LoVo (cell line): ENCODE results near the gene DPF1.
A peak's percentile ranks its signal among the peaks of the same experiment; 100 is the strongest.
"Not testable (repeated sequence)": the region's sequence is repeated elsewhere in the genome, so short reads cannot be mapped to it uniquely, and the experiment has no call there.

Experiments
- DNase-seq: peaks from one replicate; pipeline ENCODE4 v3.0.0-alpha.2; 2016; ENCODE audit warnings: low spot score

Gene DPF1

DNA sequence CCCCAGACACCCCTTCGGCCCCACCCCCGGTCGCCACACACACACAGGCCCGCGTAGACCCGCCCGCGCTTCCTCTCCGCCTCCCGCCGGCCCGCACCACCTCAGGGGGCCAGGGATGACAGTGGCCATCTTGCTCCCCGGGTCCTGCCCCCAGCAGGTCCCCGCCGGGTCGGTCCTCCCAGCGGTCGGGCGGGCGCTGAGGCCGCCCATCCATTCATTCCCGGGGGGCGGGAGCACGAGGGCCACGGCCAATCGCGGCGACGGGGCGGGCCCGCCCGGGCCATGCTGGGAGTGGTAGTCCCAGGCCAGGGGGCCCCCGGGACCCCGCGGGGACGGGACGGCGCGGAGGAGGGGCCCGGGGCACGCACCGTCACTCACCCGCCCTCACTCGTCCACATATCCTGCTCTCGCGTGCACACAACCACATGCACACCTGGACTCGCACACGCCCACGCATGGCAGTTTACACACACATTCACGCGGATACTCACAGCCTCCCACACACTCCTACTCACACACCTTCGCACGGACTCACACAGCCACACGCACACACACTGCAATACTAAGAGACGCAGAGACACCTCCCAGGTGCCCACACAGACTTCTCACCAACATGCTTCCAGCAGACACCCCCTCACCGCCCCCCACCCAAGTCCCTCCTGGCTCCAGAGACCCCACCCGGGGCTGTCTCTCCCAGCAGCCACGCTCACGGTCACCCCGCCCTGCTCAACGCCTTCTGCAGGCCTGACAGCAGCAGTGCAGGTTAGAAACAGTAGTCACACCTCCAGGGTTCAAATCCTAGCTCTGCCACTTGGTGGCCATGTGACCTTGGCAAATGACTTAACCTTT is at the start of gene DPF1:
Gene DPF1 (minus strand): TSS at position 209 of the 849 bp plus-strand sequence. CDS start 80 bp downstream, at position 129.
- peak; percentile 77 for DNase-seq

DNA sequence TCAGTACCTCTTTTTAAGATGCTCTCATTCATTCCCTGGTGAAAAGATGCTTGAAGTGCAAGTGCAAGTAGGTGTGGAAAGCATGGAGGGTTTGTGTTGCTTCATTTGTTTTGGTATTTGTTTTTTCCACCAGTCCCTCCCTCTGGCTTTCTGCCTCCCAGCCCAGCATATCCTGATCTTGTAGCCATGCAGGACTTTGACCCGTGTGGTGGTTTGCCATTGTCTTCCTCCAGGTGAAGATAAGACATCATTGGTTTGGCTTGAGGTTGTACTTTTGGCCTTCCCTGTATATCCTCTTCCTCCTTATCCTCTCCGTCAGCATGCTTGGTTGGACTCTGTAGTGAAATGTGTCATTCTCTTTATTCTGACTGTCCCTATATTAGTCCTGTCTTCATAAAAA is 49.5 kb upstream of the DPF1 start:
- peak; percentile 81 for DNase-seq

GRCh38 chr19:38270587-38271167 is 46.7 kb upstream of the DPF1 start:
- DNase-seq, result peak; percentile 48

DNA sequence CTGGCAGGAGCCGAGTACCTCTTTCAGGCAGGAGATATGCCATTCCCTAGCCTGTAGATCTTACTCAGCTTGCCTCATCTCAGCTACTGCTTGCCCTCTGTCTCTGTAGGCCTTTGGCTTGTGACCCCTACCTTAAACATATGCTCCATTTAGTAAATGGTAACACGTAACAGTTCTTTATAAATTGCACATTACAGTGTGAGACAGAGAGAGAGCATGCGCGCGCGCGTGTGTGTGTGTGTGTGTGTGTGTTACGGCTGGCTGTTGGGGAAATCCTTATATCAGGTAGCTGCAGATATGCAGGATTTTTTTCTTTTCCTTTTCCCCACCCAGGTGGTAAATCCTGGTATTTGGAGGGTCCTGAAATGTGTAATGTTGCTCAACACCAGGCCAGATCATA is 44.5 kb upstream of the DPF1 start:
- DNase-seq, result no peak

- peak; percentile 32 for DNase-seq
Observed at GRCh38 chr19:38267761-38268483, 43.9 kb upstream of the DPF1 start.

DNA sequence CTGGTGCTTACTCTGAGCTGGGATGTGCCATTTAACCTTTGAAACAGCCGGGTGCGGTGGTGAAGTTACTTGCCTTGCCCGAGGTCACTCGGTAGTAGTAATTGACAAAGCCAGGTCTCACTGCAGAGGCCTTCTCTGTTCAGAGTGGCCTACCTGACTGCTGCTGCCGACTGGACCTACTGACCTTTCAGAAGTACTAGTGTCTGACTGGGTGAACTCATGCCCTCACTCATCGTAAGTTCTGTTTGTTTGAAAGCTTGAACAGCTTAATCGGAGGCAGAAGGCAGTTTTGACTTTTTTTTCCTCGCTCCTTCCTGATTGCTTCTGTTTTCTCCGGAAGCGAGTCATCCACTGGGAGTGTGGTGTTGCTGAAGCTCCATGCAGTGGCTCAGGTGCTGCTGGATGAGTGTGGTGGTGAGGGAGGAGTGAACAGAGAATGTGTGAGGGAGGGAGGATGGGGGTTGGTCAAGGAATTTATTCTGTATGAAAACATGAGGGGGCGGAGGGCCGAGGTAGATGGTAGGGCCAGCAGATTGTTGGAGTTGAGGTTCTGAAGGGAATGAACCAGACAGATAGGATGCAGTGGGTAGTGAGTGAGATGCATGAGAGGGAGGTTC is 43.1 kb upstream of the DPF1 start:
- peak; percentile 72 for DNase-seq

GRCh38 chr19:38265921-38266429 is 42.0 kb upstream of the DPF1 start:
- DNase-seq, result no peak

DNA sequence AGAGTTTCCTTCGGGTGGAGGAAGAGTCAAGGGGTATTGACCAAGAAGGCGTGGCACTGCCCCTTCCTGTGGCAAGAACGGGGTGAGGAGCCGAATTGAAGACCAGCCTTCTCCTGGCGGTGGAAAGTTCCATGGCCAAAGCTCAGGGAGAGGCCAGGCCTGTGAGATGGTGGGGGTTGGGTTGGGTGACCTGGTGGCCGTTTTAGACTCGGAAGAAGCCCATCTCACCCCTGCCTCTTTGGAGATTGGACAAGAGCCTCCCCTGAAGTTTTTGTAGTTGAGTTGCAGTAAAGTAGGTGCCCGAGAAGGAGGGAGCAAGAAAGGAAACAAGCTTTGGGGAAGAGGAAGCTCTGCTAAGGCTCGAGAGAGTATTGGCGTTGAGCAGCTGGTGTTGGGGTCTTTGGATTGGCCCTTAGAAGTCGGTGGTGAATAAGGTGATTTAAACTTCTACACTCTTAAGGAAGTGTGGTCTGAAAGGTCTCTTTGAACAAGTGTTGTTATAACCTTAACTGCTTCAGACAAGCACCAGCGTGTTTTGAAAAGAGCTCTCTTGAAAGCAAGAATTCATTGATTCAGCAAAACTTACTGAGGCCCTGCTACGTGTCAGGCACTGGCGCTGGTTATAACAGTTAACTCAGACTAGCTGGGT is 41.3 kb upstream of the DPF1 start:
- peak; percentile 33 for DNase-seq

- DNase-seq, result no peak
Observed at GRCh38 chr19:38264486-38265212, 40.6 kb upstream of the DPF1 start, which contains the start of gene SPINT2. TSS of gene SPINT2 (plus strand) at chr19:38264573. CDS start at chr19:38264893, 320 bp downstream.

GRCh38 chr19:38263689-38264485 is 39.9 kb upstream of the DPF1 start:
- peak; percentile 96 for DNase-seq

DNA sequence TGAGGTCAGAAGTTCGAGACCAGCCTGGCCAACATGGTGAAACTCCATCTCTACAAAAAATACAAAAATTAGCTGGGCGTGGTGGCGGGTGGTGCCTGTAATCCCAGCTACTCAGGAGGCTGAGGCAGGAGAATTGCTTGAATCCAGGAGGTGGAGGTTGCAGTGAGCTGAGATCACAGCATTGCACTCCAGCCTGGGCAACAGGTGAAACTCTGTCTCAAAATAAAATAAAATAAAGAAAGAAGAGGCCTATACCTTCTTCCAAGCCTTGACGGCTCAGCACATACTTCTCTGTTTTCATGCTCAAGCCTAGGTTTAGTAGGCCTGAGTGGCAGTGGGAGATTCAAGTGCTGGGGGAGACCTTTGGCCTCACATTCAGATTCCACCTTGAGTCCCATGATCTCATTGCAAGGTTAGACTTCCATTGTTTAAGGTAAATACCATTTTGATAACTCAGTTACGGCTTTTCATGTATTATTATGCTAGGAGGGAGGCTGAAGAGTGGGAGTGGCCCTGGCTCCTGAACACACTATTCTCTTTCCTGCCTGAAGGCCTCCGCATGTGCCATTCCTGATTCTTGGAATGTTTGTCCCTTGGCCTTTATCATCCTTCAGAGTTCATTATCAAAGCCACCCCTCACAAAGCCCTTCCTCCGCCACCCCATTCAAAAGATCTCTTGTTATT is 38.7 kb upstream of the DPF1 start:
- DNase-seq, result no peak

DNA sequence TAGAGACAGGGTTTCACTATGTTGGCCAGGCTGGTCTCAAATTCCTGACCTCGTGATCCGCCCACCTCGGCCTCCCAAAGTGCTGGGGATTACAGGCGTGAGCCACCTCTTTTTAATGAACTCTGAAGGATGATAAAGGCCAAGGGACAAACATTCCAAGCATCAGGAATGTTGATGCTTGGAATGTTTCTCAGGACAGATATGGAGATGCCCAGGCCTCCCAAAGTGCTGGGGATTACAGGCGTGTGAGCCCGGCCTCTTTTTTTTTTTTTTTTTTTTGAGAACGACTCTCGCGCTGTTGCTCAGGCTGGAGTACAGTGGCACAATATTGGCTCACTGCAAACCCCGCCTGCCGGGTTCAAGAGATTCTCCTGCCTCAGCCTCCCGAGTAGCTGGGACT is 37.9 kb upstream of the DPF1 start:
- DNase-seq, result not testable (repeated sequence)

DNA sequence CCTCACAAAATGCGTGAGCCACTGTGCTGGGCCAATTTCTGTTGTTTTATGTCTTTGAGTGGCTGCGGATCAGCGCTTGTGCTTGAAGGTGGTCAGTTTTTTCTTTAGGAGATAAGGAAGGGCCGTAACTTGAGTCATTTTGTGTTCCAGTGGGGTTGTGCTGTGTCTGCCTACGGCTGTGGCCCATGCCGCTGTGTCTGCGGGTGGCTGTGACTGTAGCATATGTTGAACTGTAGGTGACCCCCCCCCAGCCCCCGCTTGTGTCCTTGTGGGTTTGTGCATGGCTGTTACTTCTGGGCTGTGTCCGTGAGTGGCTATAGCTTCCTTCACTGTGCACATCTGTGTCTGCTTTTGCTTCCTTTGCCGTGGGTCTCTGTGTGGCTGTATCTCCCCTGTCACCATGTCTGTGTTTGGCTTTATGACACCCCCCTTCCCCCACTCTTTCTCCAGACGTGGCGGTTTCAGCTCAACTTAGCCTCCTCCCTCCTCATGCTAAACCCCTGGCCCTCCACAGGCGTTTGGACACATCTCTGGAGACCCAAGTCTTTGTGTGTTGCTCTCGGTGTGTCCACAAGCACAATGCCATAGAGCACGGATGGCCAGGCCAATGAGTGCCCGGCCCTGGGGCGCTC is 31.5 kb upstream of the DPF1 start:
- DNase-seq, result no peak

GRCh38 chr19:38253788-38254187 is 29.8 kb upstream of the DPF1 start:
- no peak for DNase-seq

DNA sequence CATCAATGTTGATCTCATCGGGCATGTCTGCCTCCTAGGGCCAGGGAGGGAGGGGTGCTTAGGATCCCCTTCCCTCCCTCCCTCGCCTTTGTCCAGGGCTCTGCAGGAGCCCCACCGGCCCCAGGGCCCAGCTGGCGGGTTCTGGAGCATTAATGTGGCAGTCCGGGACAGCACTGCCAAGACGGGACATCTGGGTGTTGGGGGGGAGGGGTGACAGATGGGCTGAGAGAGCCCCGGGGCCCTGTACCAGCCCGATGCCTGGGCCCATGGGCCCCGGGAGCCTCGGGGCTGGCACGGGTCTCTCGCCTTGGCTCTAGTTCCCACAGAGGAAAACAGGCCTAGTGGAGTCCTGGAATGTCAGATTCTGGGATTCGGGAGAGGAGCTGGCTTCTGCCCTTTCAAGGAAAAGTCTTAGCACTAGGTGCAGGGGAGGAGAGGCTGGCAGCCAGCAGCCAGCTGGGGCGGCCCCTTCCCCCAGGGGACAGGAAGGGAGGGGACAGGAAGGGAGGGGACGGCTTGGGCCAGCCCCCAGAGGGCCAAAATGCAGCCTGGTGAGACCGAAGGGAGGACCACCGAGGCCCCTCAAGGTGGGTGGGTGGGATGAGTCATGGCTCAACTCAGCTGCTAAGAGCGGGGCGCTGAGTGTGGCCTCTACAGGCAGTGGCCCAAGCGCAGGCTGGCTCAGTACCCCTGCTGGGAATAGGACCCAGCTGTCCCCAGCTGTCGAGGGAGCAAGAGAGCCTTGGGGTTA is 29.1 kb upstream of the DPF1 start:
- no peak for DNase-seq

- DNase-seq, result no peak
Observed at GRCh38 chr19:38252385-38252784, 28.4 kb upstream of the DPF1 start.

GRCh38 chr19:38251564-38252051 is 27.6 kb upstream of the DPF1 start:
- DNase-seq, result no peak
